Adrenal gland (tissue), 19 donors: ENCODE results near the gene HNRNPLL. TPM values are rescaled to one million over a fixed set of nuclear protein-coding genes. Genes with fewer than 3 reads are reported as not detected.

Experiments
- DNase-seq, 7 donors: peaks; one replicate each; pipeline ENCODE4 v3.0.0-alpha.2; 2019 to 2020
- H3K27ac ChIP-seq, 5 donors: fragments of 200-600 bp; sonication (generic) in 4 of 5; 1 replicate in 3 of 5; 2 replicates in 2 of 5; pipeline versions ENCODE4 v1.5.1 to v1.8.0; 2016 to 2020; ENCODE audit warnings: mild to moderate bottlenecking in 1 of 5
- H3K27me3 ChIP-seq: fragments of 200-600 bp; 2 replicates; pipeline ENCODE4 v1.8.0; 2021
- H3K36me3 ChIP-seq, 2 donors: fragments of 200-600 bp; replicated peaks in 1 of 2; 1 replicate in 1 of 2; 2 replicates in 1 of 2; pipeline versions ENCODE4 v1.5.1 to v1.8.0; 2018 to 2022
- H3K4me1 ChIP-seq, 2 donors: fragments of 200-600 bp; replicated peaks in 1 of 2; 1 replicate in 1 of 2; 2 replicates in 1 of 2; pipeline versions ENCODE4 v1.5.1 to v1.8.0; 2018 to 2021
- H3K4me3 ChIP-seq, 4 donors: fragments of 200-600 bp; sonication (generic) in 3 of 4; one replicate each; pipeline ENCODE4 v1.5.1; 2016 to 2018
- H3K9me3 ChIP-seq, 3 donors: fragments of 200-600 bp; sonication (generic) in 1 of 3; replicated peaks in 1 of 3; 1 replicate in 2 of 3; 2 replicates in 1 of 3; pipeline versions ENCODE4 v1.5.1 to v1.8.0; 2016 to 2021
- CTCF ChIP-seq, 6 experiments: fragments of 450-650 bp in 4 of 6; fragments of 200-600 bp in 2 of 6; sonication (generic) in 1 of 6; IDR thresholded peaks; 1 replicate in 5 of 6; 2 replicates in 1 of 6; pipeline versions ENCODE4 v1.5.1 to v1.8.0; 2016 to 2021; ENCODE audit warnings: antibody characterized with exemption in 6 of 6, mild to moderate bottlenecking in 2 of 6, moderate library complexity in 1 of 6
- POLR2A ChIP-seq, 2 donors: fragments of 450-650 bp; IDR thresholded peaks; one replicate each; pipeline ENCODE4 v1.6.1; 2017; ENCODE audit warnings: antibody characterized with exemption in 2 of 2, mild to moderate bottlenecking in 2 of 2, moderate library complexity in 1 of 2
- WGBS, 4 donors: extraction: QIAGEN DNeasy Blood & Tissue Kit in 2 of 4; methylation state at CpG; one replicate each; pipeline versions ENCODE4 v1.1.5 to v1.1.7; 2013 to 2017; 5-methylcytosine and 5-hydroxymethylcytosine counted together
- intact Hi-C, 2 donors: fragments of 100-400 bp; cut with DNase I; formaldehyde crosslinking; loops; one replicate each; pipeline versions ENCODE4 v1.14.1 to v1.15.0; 2022 to 2023
- long read RNA-seq, 10 donors: library from polyadenylated mRNA in 3 of 10; unstranded in 2 of 10; stranded (forward) in 1 of 10; transcript quantifications; one replicate each; pipeline ENCODE4 v2.0.0 and lab custom pipeline, GENCODE V29; 2021 to 2026
- polyA plus RNA-seq, 3 donors: library from polyadenylated mRNA; stranded (reverse); fragments of 200-250 nt in 2 of 3; fragments of 350-450 nt in 1 of 3; fragmentation: Illumina TruSeq in 1 of 3; extraction: RNeasy Lipid Tissue Mini Kit (QIAGEN cat#74804) in 1 of 3; gene quantifications; one replicate each; pipeline ENCODE4 v1.2.3, GENCODE V29; 2013 to 2014
- total RNA-seq, 9 donors: library from RNA; depleted of rRNA in 4 of 9; stranded (reverse); fragments of >200 nt in 4 of 9; fragments of 120-200 nt in 1 of 9; fragmentation: NEBNext Ultra II Directional in 1 of 9; extraction: Animal tissue kit (Norgen Biotek cat#: 25700) in 1 of 9; gene quantifications; one replicate each; pipeline versions ENCODE4 v1.1.0 to v1.2.4, GENCODE V29; 2013 to 2023
- donor health status: healthy with polysubstance abuse.
- donor health status: Bipolar disorder and iron deficiency.
- donor health status: DM: yes; HTN: yes; CAD: no.
- donor health status: DM: no; HTN: no; CAD: no.
- donor health status: DM: no; HTN: no; CAD: no.
- donor health status: DM: yes; HTN: yes; CAD: no.

The HNRNPLL gene
- total RNA-seq (10 to 100 TPM; 24.5 to 75.2 (median 61.4) TPM), polyA plus RNA-seq (10 to 100 TPM; 19.5 to 25.8 (median 20.5) TPM)
- long read RNA-seq, donor 1, partial matches to known transcripts = 12 of 18 reads
- long read RNA-seq, donor 1, other reads (novel, unspliced or antisense) = 6 of 18 reads
- long read RNA-seq, donor 2, partial matches to known transcripts = 0 of 5 reads
- long read RNA-seq, donor 2, other reads (novel, unspliced or antisense) = 5 of 5 reads
- long read RNA-seq, donor 3 = 0 reads
- long read RNA-seq, donor 4, full-length matches to known transcripts = 5 of 9 reads
- long read RNA-seq, donor 4, partial matches to known transcripts = 3 of 9 reads
- long read RNA-seq, donor 4, other reads (novel, unspliced or antisense) = 1 of 9 reads
- long read RNA-seq, donor 5, full-length matches to known transcripts = 75 of 105 reads
- long read RNA-seq, donor 5, partial matches to known transcripts = 6 of 105 reads
- long read RNA-seq, donor 5, other reads (novel, unspliced or antisense) = 24 of 105 reads
- long read RNA-seq, donor 6, partial matches to known transcripts = 4 of 7 reads
- long read RNA-seq, donor 6, other reads (novel, unspliced or antisense) = 3 of 7 reads
- long read RNA-seq, donor 7 = 0 reads
- long read RNA-seq, donor 8, partial matches to known transcripts = 15 of 23 reads
- long read RNA-seq, donor 8, other reads (novel, unspliced or antisense) = 8 of 23 reads
- long read RNA-seq, donor 9, partial matches to known transcripts = 5 of 10 reads
- long read RNA-seq, donor 9, other reads (novel, unspliced or antisense) = 5 of 10 reads
- long read RNA-seq, donor 10, partial matches to known transcripts = 0 of 12 reads
- long read RNA-seq, donor 10, other reads (novel, unspliced or antisense) = 12 of 12 reads

GRCh38 chr2:38602732-38603401 is at the start of gene HNRNPLL:
TSS of gene HNRNPLL (minus strand) at chr2:38602928. CDS start at chr2:38602626, 302 bp downstream.
- Histone ChIP-seq H3K4me3 (peak within 1 kb of the TSS; percentile 71 to 99 (median 92)), H3K36me3 (no peaks in the 10 kb centered on the region), H3K4me1 (peaks cover 21 to 40% of the 10 kb centered on the region in 2 donors), H3K27me3 (no peaks in the 10 kb centered on the region), H3K9me3 (no peaks in the 10 kb centered on the region), H3K27ac (peak within 1 kb of the TSS; percentile 91 to 99 (median 97))
- intact Hi-C loops = loop anchor here (2.0 to 10.0 kb wide), 3 partner anchors 64 to 144 kb away; partner anchors contain the start of gene GALM (in 1 of the 2)
- peak; percentile 98 to 100 (median 99) for DNase-seq
- TF ChIP-seq POLR2A (IDR thresholded peaks at IDR 0.05) = peak; percentile 94 to 99
- TF ChIP-seq CTCF (IDR thresholded peaks at IDR 0.05) = no peak
- WGBS, 4 donors = 0% methylated on average over 15 to 75 of the region's 75 CpGs

- DNase-seq = peak in 2 of 7 donors; percentile 14 to 35
- Histone ChIP-seq H3K4me1 (peaks cover 26 to 38% of the 10 kb centered on the region in 2 donors), H3K27ac (no peak overlapping the region), H3K27me3 (no peaks in the 10 kb centered on the region), H3K36me3 (no peaks in the 10 kb centered on the region), H3K4me3 (no peak overlapping the region), H3K9me3 (no peaks in the 10 kb centered on the region)
- intact Hi-C loops = no loop called here
- no peak for TF ChIP-seq CTCF (IDR thresholded peaks at IDR 0.05)
- TF ChIP-seq POLR2A (IDR thresholded peaks at IDR 0.05) = no peak
- 88 to 95% (median 90%) methylated on average over 2 of the region's 2 CpGs for WGBS, 4 donors
These were observed 48.0 kb upstream of the HNRNPLL start for GRCh38 chr2:38650717-38651116.

GRCh38 chr2:38650012-38650411 is 47.3 kb upstream of the HNRNPLL start:
- TF ChIP-seq POLR2A (IDR thresholded peaks at IDR 0.05) (no peak), CTCF (IDR thresholded peaks at IDR 0.05) (no peak)
- Histone ChIP-seq H3K27ac (no peak overlapping the region), H3K36me3 (no peaks in the 10 kb centered on the region), H3K4me3 (no peak overlapping the region), H3K9me3 (no peaks in the 10 kb centered on the region), H3K27me3 (no peaks in the 10 kb centered on the region), H3K4me1 (peaks cover 26 to 33% of the 10 kb centered on the region in 2 donors)
- peak in 2 of 7 donors; percentile 15 to 45 for DNase-seq
- WGBS, 4 donors = 90 to 95% (median 92%) methylated on average over 6 of the region's 6 CpGs
- intact Hi-C loops = no loop called here
